OCI-LY7 (cell line): ENCODE measurements around the gene FLG2. TPM values are rescaled to one million over a fixed set of nuclear protein-coding genes. Genes with fewer than 3 reads are reported as not detected.

Source experiments
- Bru-seq: library from RNA; stranded (reverse); fragments of 400-500 nt; gene quantifications from one replicate; lab custom pipeline; 2021; lab: Mats Ljungman, UMichigan
- BruChase-seq, 2 experiments: library from RNA; stranded (reverse); fragments of 400-500 nt; gene quantifications; one replicate each; lab custom pipeline; 2021; lab: Mats Ljungman, UMichigan
- BruUV-seq: library from RNA; stranded (reverse); fragments of 400-500 nt; replicated peaks from 2 replicates; lab custom pipeline; 2021; lab: Mats Ljungman, UMichigan
- CTCF ChIA-PET: fragments of 300-600 bp; sonication (Branson Sonifier 250); formaldehyde crosslinking; loops from one replicate; lab custom pipeline; 2022; ENCODE audit warnings: antibody characterized with exemption; ENCODE audit not compliant: unreplicated experiment; lab: Charles Lee
- POLR2A ChIA-PET: fragments of 300-600 bp; sonication (Branson Sonifier 250); formaldehyde crosslinking; loops from one replicate; lab custom pipeline; 2022; ENCODE audit warnings: antibody characterized with exemption; lab: Charles Lee
- DNase-seq: peaks from one replicate; pipeline ENCODE4 v3.0.0-alpha.2; 2015; ENCODE audit warnings: low spot score
- H2AFZ ChIP-seq: fragments of 200-600 bp; sonication (generic), shearing (Covaris generic); 2 replicates; pipeline ENCODE4 v1.6.1; 2014; ENCODE audit warnings: mild to moderate bottlenecking, antibody characterized with exemption, low read length, moderate library complexity
- H3K27ac ChIP-seq: fragments of 200-600 bp; sonication (generic); 2 replicates; pipeline ENCODE4 v1.5.1; 2014; ENCODE audit warnings: mixed run types, low read depth, mild to moderate bottlenecking, moderate library complexity, low read length, inconsistent platforms; ENCODE audit not compliant: poor library complexity, severe bottlenecking
- H3K36me3 ChIP-seq: fragments of 200-600 bp; sonication (generic); 2 replicates; pipeline ENCODE4 v1.6.1; 2014; ENCODE audit warnings: mild to moderate bottlenecking, antibody characterized with exemption, low read length, moderate library complexity, mixed read lengths; ENCODE audit not compliant: insufficient read depth
- H3K4me1 ChIP-seq: fragments of 200-600 bp; sonication (generic); 2 replicates; pipeline ENCODE4 v1.5.1; 2014; ENCODE audit warnings: mild to moderate bottlenecking, low read length; ENCODE audit not compliant: insufficient read depth, poor library complexity, severe bottlenecking
- H3K4me2 ChIP-seq: fragments of 200-600 bp; sonication (generic); 2 replicates; pipeline ENCODE4 v1.6.1; 2014; ENCODE audit warnings: mild to moderate bottlenecking, low read length
- H3K4me3 ChIP-seq: fragments of 200-600 bp; sonication (generic); 2 replicates; pipeline ENCODE4 v1.5.1; 2014; ENCODE audit warnings: mild to moderate bottlenecking, low read depth, low read length; ENCODE audit not compliant: poor library complexity, severe bottlenecking
- H3K79me2 ChIP-seq: fragments of 200-600 bp; sonication (generic); 2 replicates; pipeline ENCODE4 v1.6.1; 2016; ENCODE audit warnings: low read depth, mild to moderate bottlenecking, low read length, moderate library complexity, mixed read lengths; ENCODE audit not compliant: insufficient read depth
- H3K9me2 ChIP-seq: fragments of 200-600 bp; sonication (generic); 2 replicates; pipeline ENCODE4 v1.6.1; 2016; ENCODE audit warnings: mild to moderate bottlenecking, low read length, mixed read lengths; ENCODE audit not compliant: insufficient read depth
- H3K9me3 ChIP-seq: fragments of 200-600 bp; sonication (generic); 2 replicates; pipeline ENCODE4 v1.6.1; 2014; ENCODE audit warnings: mild to moderate bottlenecking, mixed run types, low read length, mixed read lengths
- H4K20me1 ChIP-seq: fragments of 200-600 bp; sonication (generic); 2 replicates; pipeline ENCODE4 v1.6.1; 2014; ENCODE audit warnings: mild to moderate bottlenecking, antibody characterized with exemption, low read length, moderate library complexity, mixed read lengths; ENCODE audit not compliant: insufficient read depth
- CTCF ChIP-seq: fragments of 200-600 bp; sonication (generic); conservative IDR thresholded peaks from 2 replicates; pipeline ENCODE4 v1.5.1; 2014; ENCODE audit warnings: mild to moderate bottlenecking, antibody characterized with exemption, low read length, moderate library complexity, mixed read lengths
- EZH2phosphoT487 ChIP-seq: fragments of 200-600 bp; sonication (generic); IDR thresholded peaks from 2 replicates; pipeline ENCODE4 v1.6.1; 2018; ENCODE audit warnings: low read depth, borderline replicate concordance, mild to moderate bottlenecking, mixed run types, antibody characterized with exemption, low read length, moderate library complexity, mixed read lengths
- intact Hi-C: fragments of 100-400 bp; cut with micrococcal nuclease; formaldehyde crosslinking; loops from one replicate; pipeline ENCODE4 v1.10.0; 2022; ENCODE audit not compliant: unreplicated experiment
- long read RNA-seq: library from polyadenylated mRNA; stranded (forward); transcript quantifications from one replicate; pipeline ENCODE4 v2.0.0, GENCODE V29; 2022
- total RNA-seq, 2 experiments: library from RNA; depleted of rRNA in 1 of 2; stranded (reverse); fragments of >200 nt in 1 of 2; shearing (Covaris generic) in 1 of 2; gene quantifications; 2 replicates each; pipeline ENCODE4 v1.2.3, GENCODE V29; 2014 to 2022

FLG2 gene
- total RNA-seq (2014; rRNA removed; shearing (Covaris generic)) (not detected in 2 replicates), total RNA-seq (2022) (not detected in 2 replicates), Bru-seq, nascent RNA (not detected), BruChase-seq, experiment 1, labeled RNA remaining after a 6-hour chase (not detected), BruChase-seq, experiment 2, labeled RNA remaining after a 2-hour chase (not detected)
- long read RNA-seq, result 0 reads

GRCh38 chr1:152359906-152360305, at the start of gene FLG2:
TSS of gene FLG2 (minus strand) at chr1:152360006. CDS start at chr1:152358884, 1,122 bp downstream.
- no peak within 1 kb of the TSS for H2AFZ ChIP-seq
- no peak for TF ChIP-seq EZH2phosphoT487
- TF ChIP-seq CTCF, result no peak
- H3K36me3 ChIP-seq, result no peaks in the 10 kb centered on the region
- no peaks in the 10 kb centered on the region for H3K9me2 ChIP-seq
- ChIA-PET CTCF (no interaction called here), POLR2A (no interaction called here)
- H4K20me1 ChIP-seq, result no peaks in the 10 kb centered on the region
- BruUV-seq, result no TSS peak
- H3K27ac ChIP-seq, result no peak within 1 kb of the TSS
- H3K4me1 ChIP-seq, result no peaks in the 10 kb centered on the region
- no peak within 1 kb of the TSS for H3K4me3 ChIP-seq
- H3K9me3 ChIP-seq, result no peaks in the 10 kb centered on the region
- no peak within 1 kb of the TSS for H3K4me2 ChIP-seq
- intact Hi-C loops, result no loop called here
- H3K79me2 ChIP-seq, result no peaks in the 10 kb centered on the region
- no peak for DNase-seq

GRCh38 chr1:152408664-152409063, 48.9 kb upstream of the FLG2 start:
- ChIA-PET POLR2A (no interaction called here), CTCF (interaction anchor here (0.5 kb wide), 1 partner anchor 11 kb away, joined by 4 read pairs; no protein-coding TSS in a partner anchor)
- no peaks in the 10 kb centered on the region for H3K36me3 ChIP-seq
- no peaks in the 10 kb centered on the region for H4K20me1 ChIP-seq
- H3K4me2 ChIP-seq, result no peak overlapping the region
- no peak overlapping the region for H3K4me3 ChIP-seq
- DNase-seq, result no peak
- no peak overlapping the region for H2AFZ ChIP-seq
- no peaks in the 10 kb centered on the region for H3K9me3 ChIP-seq
- no peaks in the 10 kb centered on the region for H3K79me2 ChIP-seq
- no peaks in the 10 kb centered on the region for H3K9me2 ChIP-seq
- intact Hi-C loops, result no loop called here
- TF ChIP-seq CTCF (no peak), EZH2phosphoT487 (no peak)
- BruUV-seq, result no TSS peak
- no peaks in the 10 kb centered on the region for H3K4me1 ChIP-seq
- no peak overlapping the region for H3K27ac ChIP-seq
